NCI-H446 treated with DMSO at 0.1 percent for 48 hours (cell line): ENCODE data around the gene CDC14C.
A peak's percentile ranks its signal among the peaks of the same experiment; 100 is the strongest.
"Not testable (repeated sequence)": the region's sequence is repeated elsewhere in the genome, so short reads cannot be mapped to it uniquely, and the experiment has no call there.

Experiments
- DNase-seq: peaks from one replicate; lab custom pipeline; 2025; lab: John Stamatoyannopoulos, UW

Gene CDC14C

DNA sequence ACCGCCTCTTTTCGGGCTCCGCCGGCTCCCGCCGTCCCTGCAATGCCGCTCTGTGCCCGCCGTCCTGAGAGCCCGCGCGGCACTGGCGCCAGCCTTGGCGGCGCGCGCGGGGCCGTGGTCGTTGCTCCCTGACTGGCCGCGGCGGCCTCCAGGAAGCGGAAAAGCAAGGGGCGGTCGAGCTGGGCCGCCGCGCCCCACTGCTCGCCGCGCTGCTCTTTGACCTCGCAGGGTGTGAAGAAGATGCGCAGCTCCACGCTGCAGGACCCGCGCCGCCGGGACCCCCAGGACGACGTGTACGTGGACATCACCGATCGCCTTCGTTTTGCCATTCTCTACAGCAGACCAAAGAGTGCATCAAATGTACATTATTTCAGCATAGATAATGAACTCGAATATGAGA, at the start of gene CDC14C:
CDC14C (plus strand) TSS at position 115 of the 400 bp plus-strand sequence; CDS start at position 241, 126 bp downstream.
- DNase-seq = no peak

DNA sequence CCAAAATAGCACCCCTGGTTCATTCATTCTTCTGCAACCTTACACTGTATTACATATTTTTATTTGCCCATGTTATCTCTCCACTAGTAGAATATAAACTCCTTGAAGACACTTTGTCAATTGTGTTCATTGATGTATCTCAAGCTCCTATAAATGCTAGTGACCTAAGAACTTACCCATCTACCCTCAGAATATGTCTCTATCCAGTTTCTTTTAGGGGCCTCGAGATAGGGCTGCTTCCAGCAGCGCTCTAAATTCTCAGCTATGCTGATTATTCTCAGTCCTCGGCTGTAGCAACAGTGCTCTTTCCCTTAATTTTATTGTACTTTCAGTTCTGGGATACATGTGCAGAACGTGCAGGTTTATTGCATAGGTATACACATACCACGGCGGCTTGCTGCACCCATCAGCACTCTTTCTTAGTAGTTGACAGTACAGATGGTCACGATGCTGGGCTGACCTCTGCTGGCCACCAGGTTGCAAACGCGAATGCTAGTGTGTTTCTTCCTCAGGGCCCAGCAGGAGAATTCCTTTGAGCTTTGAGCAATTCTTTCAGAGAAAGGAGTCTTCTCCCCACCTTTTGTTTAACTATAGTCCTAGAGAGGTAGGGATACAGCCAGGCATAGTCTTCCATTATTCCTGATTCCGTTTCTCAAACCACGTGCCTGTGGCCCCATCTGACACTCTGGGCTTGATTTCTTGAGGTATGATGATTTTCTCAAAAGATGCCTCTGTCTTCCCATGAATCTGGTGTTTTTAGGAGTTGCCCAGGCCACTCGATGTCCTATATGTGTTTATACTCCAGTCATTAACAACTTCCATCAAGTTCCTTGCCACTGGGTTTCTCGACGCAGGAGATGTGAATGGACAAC, 49.1 kb upstream of the CDC14C start:
- DNase-seq = no peak

DNA sequence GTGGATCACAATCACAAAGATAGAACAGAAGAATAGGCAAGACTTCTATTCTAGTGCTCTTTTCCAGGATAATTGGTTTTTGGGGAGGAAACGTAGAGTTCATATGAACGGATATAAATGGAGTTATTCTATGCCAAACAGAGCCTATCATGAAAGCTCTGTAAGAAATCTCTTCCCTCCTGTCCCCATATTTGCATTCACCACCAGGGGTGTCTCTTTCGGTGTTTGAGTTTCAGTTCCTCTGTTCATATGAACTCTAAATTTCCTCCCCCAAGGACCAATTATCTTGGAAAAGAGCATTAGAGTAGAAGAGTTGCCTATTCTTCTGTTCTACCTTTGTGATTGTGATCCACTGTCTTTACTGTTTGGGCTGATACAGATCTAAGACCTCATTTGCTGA, 48.3 kb upstream of the CDC14C start:
- no peak for DNase-seq

DNA sequence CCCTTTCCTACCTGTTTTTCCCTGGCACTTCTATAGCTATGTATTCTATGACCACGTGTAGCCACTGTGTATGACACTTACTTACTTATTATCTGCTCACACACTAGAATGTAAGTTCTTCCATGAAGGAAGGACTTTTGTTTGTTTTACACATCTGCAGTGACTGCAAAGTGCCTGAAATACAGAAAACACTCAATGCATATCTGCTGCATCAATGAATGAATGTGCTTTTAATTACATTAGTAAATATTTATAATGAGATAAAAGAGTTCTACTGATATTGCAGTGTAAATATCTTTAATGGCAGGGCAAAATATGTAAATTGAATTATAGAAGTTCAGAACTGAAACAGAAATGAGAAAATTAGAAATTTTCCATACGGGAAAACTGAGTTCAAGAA, 43.5 kb upstream of the CDC14C start:
- no peak for DNase-seq

DNA sequence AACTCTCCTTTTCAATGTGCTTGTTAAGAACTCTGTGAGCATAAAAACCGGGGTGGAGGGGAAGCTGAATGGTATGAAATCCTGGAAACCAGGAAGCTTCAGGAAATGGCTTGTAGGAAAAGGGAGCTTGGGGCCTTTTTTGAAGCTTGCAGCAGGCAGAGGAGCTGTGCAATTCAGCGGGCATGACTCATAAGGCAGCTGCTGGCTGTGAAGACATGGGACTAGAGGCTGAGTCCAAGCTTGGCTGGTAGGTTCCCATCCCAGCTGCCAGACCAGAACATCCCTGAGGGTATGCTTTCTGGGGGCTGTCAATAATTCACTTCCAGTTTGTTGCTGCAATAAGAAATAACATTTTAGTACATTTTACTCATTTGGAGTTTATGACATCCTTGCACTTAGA, 36.8 kb upstream of the CDC14C start:
- DNase-seq = peak; percentile 70

DNA sequence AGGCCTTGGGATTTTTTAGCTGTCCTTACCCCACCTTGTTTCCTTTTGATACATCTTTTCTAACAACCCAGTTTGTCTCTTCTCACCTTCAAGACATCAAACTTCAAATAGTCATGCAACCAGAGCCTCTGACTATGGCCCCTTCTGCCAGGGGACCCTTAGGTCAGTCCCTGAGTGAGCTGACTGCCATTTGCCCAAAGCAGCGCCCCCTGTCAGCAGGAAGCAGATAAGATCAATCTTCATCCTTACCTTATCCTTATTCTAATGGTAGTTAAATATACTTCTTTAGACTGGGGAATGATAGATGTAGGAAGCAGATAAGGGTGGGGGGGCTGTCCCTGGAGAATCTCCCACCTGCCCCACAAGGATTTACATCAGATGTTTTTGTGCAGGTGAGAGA, 29.8 kb upstream of the CDC14C start:
- DNase-seq = no peak

DNA sequence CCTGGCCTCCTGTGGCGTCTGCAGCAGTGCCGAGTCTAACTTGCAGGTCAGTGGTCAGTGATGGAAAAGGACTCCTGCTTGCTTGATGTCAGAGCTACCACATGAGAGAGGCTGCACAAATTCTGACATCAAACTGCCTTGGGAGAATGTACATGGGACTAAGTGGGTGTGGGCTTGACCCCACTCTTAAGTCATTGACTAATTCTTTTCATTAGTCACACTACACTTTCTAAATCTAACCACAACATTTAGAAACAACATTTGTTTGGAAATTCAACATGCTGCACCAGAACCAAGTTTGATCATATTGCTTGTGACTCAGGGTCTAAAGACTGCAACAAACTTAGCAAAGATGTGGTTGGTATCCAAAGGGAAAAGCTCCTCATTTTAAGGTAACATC, 24.4 kb upstream of the CDC14C start:
- DNase-seq = no peak

DNA sequence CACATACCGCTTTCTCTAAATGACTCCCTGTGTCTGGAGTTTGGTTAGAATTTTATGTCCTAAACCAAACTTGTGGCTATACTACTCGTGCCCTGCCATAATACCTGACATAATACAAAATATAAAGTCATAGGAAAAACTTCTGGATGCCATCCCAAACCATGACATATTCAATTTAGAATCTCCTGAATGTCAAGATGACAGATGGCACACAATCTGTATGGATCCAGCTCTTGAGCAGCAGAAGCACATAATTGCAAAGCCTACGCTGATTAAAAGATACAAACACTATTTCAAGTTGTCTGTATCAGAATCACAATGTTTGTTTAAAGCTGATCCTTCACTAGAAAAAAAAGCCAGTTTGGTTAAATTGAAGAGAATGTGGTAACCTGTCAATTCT, 22.4 kb upstream of the CDC14C start:
- DNase-seq = peak; percentile 94

DNA sequence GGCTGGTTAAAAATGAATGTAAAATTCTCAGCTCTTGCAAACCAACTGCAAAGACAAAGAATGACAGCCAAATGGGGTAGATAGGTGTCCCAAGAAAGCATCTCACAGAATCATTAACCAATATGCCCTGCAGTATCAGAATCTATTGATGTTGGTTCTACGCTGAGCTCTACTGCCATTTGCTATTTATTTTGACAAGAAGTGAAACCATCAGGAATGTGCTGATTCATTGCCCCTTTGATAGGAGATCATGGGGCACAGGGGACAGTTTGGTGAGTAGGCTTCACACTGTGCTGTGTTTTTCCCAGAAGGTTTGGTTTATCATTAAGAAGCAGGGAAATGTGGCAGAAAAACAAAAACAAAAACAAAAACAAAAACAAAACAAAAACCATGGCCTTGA, 19.4 kb upstream of the CDC14C start:
- no peak for DNase-seq

DNA sequence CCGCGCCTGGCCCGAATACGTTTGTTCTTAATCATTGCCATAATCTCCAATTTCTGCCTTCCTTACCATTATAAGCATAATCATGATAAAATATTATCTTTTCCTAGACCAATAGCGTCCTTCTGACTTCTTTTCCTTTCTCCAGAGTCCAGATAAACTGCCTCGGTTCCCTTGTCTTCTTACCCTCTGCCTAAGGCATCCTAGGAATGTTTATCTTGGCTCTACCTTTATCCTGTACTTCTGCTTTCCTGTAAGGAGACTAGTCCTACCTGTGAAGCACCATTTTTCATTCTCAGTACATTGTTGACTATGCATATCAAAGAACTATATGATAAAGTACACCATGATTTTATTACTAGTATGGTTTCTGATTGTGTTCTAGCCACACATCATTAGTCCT, 18.7 kb upstream of the CDC14C start:
- not testable (repeated sequence) for DNase-seq

DNA sequence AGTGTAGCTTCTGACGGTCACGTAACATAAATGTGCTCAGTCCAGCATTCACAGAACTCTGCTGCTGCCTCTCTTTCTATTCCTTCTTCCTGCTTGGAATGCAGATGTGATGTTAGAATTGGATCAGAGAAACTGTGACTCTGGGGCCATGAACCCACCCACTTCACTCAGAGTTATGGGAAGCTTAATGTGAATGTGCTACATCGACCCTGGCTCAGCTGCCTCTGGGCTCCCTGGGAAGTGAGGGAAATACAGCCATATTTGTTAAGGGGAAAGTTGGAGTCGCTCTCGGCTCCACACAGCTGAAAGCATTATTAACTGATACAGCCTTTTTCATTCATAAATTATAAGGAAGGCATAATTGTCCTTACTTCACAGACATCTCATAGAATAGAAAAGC, 14.5 kb upstream of the CDC14C start:
- DNase-seq = not testable (repeated sequence)

DNA sequence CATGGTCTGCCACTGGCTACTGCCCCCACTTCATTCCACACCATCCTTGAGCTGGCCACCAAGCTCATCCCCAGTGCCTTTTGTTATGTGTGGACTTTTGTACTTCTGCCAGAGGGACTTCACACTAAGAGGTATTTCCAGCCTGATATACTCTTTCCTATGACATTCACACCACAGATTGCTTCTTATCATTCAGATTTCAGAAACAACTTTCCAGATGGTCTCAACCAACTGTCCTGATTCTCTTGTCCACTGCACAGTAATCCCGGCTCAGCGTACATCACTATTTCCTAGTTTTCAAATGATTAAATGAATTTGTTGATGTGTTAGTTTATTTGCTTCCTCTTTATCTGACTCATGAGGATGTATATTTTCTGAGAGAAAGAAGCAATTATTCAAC, 7.1 kb downstream of the CDC14C start:
- DNase-seq = no peak

DNA sequence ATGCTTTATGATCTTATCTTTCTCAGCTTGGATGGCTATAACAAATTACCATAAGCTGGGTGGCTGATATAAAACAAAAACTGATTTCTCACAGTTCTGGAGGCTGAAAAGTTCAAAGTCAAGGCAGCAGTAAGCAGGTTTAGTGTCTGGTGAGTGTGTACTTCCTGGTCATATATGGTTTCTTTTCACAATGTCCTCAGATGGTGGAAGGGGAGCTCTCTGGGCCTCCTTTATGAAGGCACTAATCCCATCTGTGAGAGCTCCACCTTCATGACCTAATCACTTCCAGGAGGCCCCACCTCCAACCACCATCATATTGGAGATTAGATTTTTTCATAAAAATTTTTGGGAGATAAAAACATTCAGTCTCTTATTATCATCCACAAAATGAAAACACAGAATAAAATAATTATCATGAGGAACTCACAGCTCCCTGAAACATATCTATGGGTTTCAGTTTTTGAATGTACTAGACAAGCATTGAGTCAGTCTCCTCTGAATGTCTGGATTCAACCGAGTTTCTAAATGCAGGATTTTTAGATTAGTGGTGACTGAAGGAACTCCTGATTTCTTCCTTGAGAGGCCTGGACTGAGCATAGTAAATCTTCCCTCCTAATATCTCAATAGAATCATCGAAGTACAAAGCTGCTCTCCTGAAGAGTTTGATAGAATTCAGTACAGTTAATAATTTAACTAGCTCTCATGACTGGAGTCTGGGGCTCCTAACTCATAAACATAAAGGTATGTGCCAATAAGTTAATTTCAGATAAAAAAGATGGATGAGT, 8.0 kb downstream of the CDC14C start:
- no peak for DNase-seq

DNA sequence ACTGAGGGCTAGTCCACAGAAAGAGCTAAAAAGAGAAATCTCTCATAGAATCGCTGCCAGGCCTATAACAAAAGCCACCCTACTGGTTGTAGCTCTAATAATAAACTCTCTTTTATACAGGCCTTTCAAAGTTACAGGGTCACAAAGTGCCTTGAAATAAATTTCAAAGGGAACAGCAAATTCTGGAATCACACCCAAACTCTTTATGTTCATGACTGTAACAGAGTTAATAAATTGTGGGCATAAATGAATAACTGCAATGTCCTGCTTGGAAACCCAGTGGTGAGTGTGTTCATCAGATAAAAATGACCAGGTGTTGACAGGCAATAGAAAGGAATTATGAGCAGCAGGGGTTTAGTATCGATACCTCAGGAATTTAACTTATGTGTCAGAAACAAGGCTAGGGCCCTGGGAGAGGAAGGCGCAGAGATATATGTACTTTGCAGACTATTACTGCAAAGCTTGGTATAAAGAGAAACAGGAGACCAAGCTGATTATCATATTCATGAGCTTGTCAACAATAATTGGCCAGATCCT, 9.3 kb downstream of the CDC14C start:
- DNase-seq = no peak

DNA sequence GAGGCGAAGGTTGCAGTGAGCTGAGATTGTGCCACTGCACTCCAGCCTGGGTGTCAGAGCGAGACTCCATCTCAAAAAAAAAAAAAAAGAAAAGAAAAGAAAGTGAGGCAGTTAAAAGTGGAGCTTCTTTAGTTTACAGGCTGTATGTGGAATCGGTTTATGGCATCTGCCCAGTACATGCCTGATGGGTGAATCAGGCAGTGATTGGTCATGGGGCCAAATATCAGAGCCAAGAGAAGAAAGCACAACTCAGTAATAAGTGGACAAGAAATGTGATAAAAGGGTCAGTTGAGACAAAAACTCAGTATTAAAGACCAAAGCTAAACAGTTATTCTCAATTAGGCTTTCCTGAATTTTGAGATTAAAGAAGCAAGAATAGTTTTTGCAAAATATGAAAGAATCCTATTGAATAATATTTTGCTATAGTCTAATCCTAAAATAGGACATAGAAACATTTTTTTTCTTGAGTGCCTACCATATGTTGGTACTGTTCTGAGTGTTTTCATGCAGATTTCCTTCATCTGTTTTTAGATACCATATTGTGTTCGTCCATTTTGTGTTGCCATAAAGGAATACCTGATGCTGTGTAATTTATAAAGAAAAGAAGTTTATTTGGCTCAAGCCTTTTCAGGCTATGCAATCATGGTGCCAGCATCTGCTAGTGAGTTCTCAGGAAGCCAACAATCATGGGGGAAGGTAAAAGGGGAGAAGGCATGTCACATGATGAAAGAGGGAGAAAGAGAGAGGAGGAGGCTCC, 14.4 kb downstream of the CDC14C start:
- DNase-seq = peak; percentile 94

DNA sequence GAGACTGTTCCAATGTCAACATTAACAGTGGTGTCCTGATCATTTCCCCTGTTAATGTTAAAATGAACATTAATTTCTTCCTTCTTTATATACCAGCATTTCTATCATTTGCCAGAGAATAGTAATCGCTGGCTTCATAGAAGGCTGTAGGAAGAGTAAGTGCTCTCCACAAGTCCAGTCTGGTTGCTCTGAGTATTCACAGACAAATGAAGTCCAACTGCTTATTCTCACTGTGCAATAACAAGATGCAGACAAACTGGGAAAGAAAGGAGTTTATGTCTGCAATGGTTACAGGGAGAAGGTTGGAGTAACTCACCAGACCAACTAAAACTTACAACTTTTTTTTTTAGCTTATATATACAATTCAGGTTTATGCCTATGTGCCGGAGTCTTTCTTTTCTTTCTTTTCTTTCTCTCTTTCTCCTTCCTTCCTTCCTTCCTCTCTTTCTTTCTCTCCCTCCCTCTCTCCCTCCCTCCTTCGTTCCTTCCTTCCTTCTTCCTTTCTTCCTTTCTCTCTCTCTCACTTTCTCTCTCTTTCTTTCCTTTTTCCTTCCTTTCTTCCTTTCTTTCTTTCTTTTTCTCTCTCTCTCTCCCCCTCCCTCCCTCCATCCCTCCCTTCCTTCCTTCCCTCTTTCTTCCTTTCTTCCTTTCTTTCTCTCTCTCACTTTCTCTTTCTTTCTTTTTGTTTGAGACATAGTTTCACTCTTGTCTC, 19.1 kb downstream of the CDC14C start:
- DNase-seq = no peak

DNA sequence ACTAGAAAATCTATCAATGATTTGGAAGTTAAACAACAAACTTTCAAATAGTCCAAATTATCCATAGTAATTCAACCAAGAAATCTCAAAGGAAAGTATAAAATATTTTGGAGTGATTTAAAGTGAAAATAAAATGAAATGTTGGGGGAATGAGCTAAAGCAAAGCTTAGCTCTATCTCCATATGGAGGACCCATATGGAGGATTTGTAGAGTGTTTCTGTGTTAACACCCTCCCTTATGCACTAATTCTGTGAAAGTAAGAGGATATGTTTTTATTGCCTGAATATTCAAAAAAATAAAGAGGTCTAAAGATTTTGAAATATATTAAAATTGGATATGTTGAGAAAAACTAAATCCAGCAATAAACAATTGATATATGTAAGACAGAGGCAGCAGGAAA, 31.6 kb downstream of the CDC14C start:
- DNase-seq = no peak

DNA sequence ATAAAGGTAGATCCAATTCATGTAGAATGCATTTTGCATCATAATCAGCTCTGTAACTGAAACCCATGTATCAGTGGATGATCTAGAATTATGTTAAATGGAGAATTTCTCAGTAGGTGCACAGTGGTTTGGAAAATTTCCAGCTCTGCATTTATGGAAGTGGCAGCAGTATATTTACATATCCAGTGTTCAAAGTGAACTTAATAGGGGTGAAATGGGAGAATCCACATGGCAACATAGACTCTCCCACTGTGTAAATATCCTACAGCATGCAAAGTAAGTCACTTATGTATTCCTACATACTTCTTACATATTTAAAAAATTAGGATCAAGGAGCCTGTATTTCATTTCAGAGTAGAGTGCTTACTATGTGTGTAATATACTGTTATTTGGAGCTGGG, 35.3 kb downstream of the CDC14C start:
- no peak for DNase-seq

DNA sequence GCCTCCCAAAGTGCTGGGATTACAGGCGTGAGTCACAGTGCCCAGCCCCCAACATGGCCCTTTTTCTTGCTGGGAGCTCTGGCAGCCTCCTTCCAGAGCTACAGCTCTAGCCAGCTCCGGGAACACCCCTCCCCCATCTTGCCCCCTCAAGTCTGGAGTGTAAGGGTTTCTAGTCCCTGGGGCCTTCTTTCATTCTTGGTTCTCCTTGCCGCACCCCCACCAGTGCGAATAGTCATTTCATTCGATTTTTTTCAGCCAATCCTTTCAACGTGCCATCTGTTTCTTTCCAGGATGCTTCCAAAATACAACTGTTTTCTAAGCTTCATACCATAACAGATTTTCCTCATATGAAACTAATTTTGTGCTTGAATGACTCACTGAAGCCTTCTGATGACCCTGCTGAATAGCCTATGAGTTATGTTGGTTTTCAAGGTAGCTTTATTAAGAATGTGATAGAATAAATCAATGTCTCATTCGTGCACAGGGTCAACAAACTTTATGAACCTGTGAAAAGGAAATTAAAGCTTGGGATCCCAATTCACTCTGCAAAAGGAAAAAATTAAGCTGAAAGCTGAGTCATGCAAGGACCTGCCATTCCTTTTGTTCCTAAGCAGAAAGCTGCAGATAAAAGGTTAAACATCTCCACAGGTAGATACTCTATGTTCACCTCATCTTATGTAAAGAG, 38.6 kb downstream of the CDC14C start:
- peak; percentile 96 for DNase-seq

DNA sequence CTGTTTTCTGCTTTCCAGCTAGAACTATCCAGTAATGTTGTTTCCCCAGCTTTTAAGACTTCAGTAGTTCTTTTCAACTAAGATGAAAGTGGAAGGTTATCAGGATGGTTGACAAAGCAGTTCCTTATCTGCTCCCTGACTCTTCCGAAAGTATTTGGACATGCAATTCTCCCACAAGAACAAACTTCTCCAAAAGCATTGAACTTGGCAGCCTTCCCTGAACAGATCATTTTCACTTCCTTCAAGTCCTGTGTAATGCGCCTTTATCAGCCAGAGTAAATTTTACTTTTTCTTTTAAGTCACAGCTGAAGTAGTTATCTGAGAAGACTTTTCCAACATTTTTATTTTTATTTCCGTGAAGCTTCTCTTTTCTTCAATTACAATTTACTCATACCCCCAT, 39.7 kb downstream of the CDC14C start:
- peak; percentile 26 for DNase-seq

DNA sequence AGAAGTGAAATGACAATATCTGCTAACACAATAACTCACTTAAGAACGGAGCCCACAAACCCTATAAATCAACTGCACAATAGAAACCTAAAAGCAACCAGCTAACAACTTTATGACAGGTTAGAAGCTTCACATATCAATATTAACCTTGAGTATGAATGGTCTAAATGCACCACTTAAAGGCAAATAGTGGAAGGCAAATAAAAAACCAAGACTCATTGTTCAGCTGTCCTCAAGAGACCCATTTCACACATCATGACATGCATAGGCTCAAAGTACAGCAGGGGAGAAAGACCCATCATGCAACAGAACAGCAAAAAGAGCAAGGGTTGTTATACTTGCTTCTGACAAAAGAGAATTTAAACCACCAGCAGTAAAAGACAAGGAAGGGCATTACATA, 46.8 kb downstream of the CDC14C start:
- DNase-seq = no peak
